Measurements from ENCODE around the gene CDK18. TPM values are rescaled to one million over a fixed set of nuclear protein-coding genes. Genes with fewer than 3 reads are reported as not detected.

Gene CDK18
- total and polyA plus RNA-seq, 10 of the 15 experiments (the other 5 are each of a cell fraction or from before 2014, with no cell fraction given): 0.13 to 4.4 (median 0.52) TPM; not detected in 2

GRCh38 chr1:205580140-205580922 is 75.9 kb downstream of the CDK18 start:
- intact Hi-C loops (cut with micrococcal nuclease; ENCODE audit: unreplicated experiment): no loop called here
- H3K36me3 ChIP-seq (ENCODE audit: control insufficient read depth in 2 of 2, insufficient read depth in 2 of 2, low read length in 1 of 2): no peaks in the 10 kb centered on the region
- DNase-seq (ENCODE audit: low read depth, low spot score) (no peak), ATAC-seq (no peak), FAIRE-seq (no peak)
- RAD21 ChIA-PET (ENCODE audit: unreplicated experiment): no interaction called here
- no peak overlapping the region for H3K27ac ChIP-seq (ENCODE audit: control insufficient read depth, insufficient read depth)
- in situ Hi-C loops (cut with MboI): no loop called here
- peaks cover 10% of the 10 kb centered on the region for H3K4me1 ChIP-seq (ENCODE audit: control insufficient read depth, insufficient read depth, low read length)
- H3K9ac ChIP-seq (ENCODE audit: control insufficient read depth, insufficient read depth, low read length): no peak overlapping the region
- no peaks in the 10 kb centered on the region for H3K9me3 ChIP-seq (replicated peaks; ENCODE audit: control insufficient read depth, insufficient read depth, low read length)
- SMC1A ChIA-PET (ENCODE audit: uncharacterized antibody, unreplicated experiment): interaction anchor here (1.1 to 1.3 kb wide), 2 partner anchors 11 to 57 kb away, joined by 3 to 6 read pairs; no protein-coding TSS in a partner anchor
- POLR2A ChIA-PET: no interaction called here
- no peak overlapping the region for H3K4me3 ChIP-seq
- no TSS peak for BruUV-seq (replicated peaks)
- 34% methylated on average over 15 of the region's 15 CpGs for WGBS (ENCODE audit: insufficient coverage, insufficient replicate concordance, low lambda C conversion rate, missing lambda C conversion rate)
- H2AFZ ChIP-seq (ENCODE audit: control insufficient read depth, low read depth, low read length): no peak overlapping the region
- H3K27me3 ChIP-seq (replicated peaks in 1 of 2; ENCODE audit: control insufficient read depth in 2 of 2, insufficient read depth in 2 of 2, low read length in 1 of 2): peaks cover 0 to 5% of the 10 kb centered on the region in 2 experiments; a peak in 2 of 4 replicates
- no peaks in the 10 kb centered on the region for H3K79me2 ChIP-seq (ENCODE audit: control insufficient read depth, insufficient read depth, low read length)
- H3K4me2 ChIP-seq (ENCODE audit: control insufficient read depth, insufficient read depth): no peak overlapping the region
- no peak for TF ChIP-seq USF1 (IDR thresholded peaks at IDR 0.05; ENCODE audit: borderline replicate concordance, extremely low read length, insufficient read depth, low read depth, low read length)
- no peak for TF ChIP-seq NFXL1 (IDR thresholded peaks at IDR 0.05; ENCODE audit: borderline replicate concordance)
- no peak for TF ChIP-seq GATAD2B (conservative IDR thresholded peaks at IDR 0.05; ENCODE audit: low read depth)
- no peak for TF ChIP-seq POU2F2 (IDR thresholded peaks at IDR 0.05; ENCODE audit: borderline replicate concordance, low read depth, low read length)
- no peak for TF ChIP-seq SMAD1 (IDR thresholded peaks at IDR 0.05; ENCODE audit: low read depth, partially characterized antibody)
- no peak for TF ChIP-seq IRF5 (IDR thresholded peaks at IDR 0.05; ENCODE audit: borderline replicate concordance)
- no peak for TF ChIP-seq BMI1 (IDR thresholded peaks at IDR 0.05; ENCODE audit: borderline replicate concordance)
- no peak for TF ChIP-seq SREBF1 (IDR thresholded peaks at IDR 0.05; ENCODE audit: low read length)
- TF ChIP-seq TARDBP (IDR thresholded peaks at IDR 0.05; ENCODE audit: borderline replicate concordance): no peak
- no peak for TF ChIP-seq YBX1 (IDR thresholded peaks at IDR 0.05)
- no peak for TF ChIP-seq HDAC2 (IDR thresholded peaks at IDR 0.05)
- no peaks in the 10 kb centered on the region for H4K20me1 ChIP-seq (ENCODE audit: control insufficient read depth, insufficient read depth)
- CTCF ChIA-PET: interaction anchor here (0.6 to 1.2 kb wide), 3 partner anchors 14 to 78 kb away, joined by 3 to 5 read pairs (median 5); no protein-coding TSS in a partner anchor

All from GM12878 (cell line).